CD4-positive, alpha-beta T cell treated with Interleukin-4 for 1 hour (primary cell): ENCODE measurements around the gene EXD3.

Experiments used
- DNase-seq, 2 donors: peaks; one replicate each; pipeline ENCODE4 v3.0.0-alpha.2; 2020 to 2022

Gene EXD3

GRCh38 chr9:137303151-137303892 is 119.6 kb downstream of the EXD3 start:
- no peak for DNase-seq

GRCh38 chr9:137302449-137303150 is 120.4 kb downstream of the EXD3 start:
- DNase-seq: no peak

GRCh38 chr9:137302118-137302448 is 120.9 kb downstream of the EXD3 start, which contains the start of gene NRARP:
Gene NRARP (minus strand): TSS chr9:137302271. CDS start chr9:137301928, 343 bp downstream.
- peak; percentile 89 to 91 for DNase-seq

- DNase-seq: no peak
Observed at GRCh38 chr9:137301081-137301947, 121.6 kb downstream of the EXD3 start.

- DNase-seq: no peak
Observed at GRCh38 chr9:137300567-137301080, 122.3 kb downstream of the EXD3 start.

- DNase-seq: no peak
Observed at GRCh38 chr9:137299938-137300337, 123.0 kb downstream of the EXD3 start.

- DNase-seq: no peak
Observed at GRCh38 chr9:137299203-137299565, 123.8 kb downstream of the EXD3 start.

GRCh38 chr9:137298401-137299202 is 124.4 kb downstream of the EXD3 start:
- DNase-seq: no peak

GRCh38 chr9:137297966-137298365 is 125.0 kb downstream of the EXD3 start:
- DNase-seq: no peak

- DNase-seq: no peak
Observed at GRCh38 chr9:137296670-137297664, 126.0 kb downstream of the EXD3 start.

GRCh38 chr9:137295849-137296669 is 126.9 kb downstream of the EXD3 start:
- DNase-seq: no peak

- peak; percentile 27 to 52 for DNase-seq
Observed at GRCh38 chr9:137295238-137295811, 127.6 kb downstream of the EXD3 start.

- no peak for DNase-seq
Observed at GRCh38 chr9:137294681-137295237, 128.2 kb downstream of the EXD3 start.

GRCh38 chr9:137294091-137294680 is 128.8 kb downstream of the EXD3 start:
- DNase-seq: peak; percentile 32 to 39

- DNase-seq: no peak
Observed at GRCh38 chr9:137293482-137294090, 129.4 kb downstream of the EXD3 start.

GRCh38 chr9:137293094-137293481 is 129.9 kb downstream of the EXD3 start:
- no peak for DNase-seq

- peak in 1 of 2 donors; percentile 39 for DNase-seq
Observed at GRCh38 chr9:137286975-137287383, 136.0 kb downstream of the EXD3 start.

- DNase-seq: no peak
Observed at GRCh38 chr9:137281345-137282116, 141.4 kb downstream of the EXD3 start.
